Loucy (cell line): Measurements from ENCODE around the gene ALPK1.

Experiments
- H2AFZ ChIP-seq: fragments of 200-600 bp; sonication (generic); 2 replicates; pipeline ENCODE4 v1.6.0; 2016; ENCODE audit warnings: antibody characterized with exemption, mild to moderate bottlenecking, low read length, moderate library complexity
- H3F3A ChIP-seq: fragments of 200-600 bp; 2 replicates; pipeline ENCODE4 v1.6.0; 2016; ENCODE audit warnings: antibody characterized with exemption, low read depth, mild to moderate bottlenecking
- H3K27me3 ChIP-seq: fragments of 200-600 bp; sonication (generic); 2 replicates; pipeline ENCODE4 v1.6.1; 2014; ENCODE audit warnings: low read length, mild to moderate bottlenecking; ENCODE audit not compliant: insufficient read depth, poor library complexity, severe bottlenecking
- H3K36me3 ChIP-seq: fragments of 200-600 bp; sonication (generic); 2 replicates; pipeline ENCODE4 v1.6.1; 2016; ENCODE audit warnings: low read length; ENCODE audit not compliant: insufficient read depth
- H3K4me1 ChIP-seq: fragments of 200-600 bp; sonication (generic); 2 replicates; pipeline ENCODE4 v1.5.1; 2014; ENCODE audit warnings: low read length, mild to moderate bottlenecking; ENCODE audit not compliant: insufficient read depth, poor library complexity, severe bottlenecking
- H3K4me2 ChIP-seq: fragments of 200-600 bp; sonication (generic); 2 replicates; pipeline ENCODE4 v1.6.0; 2014; ENCODE audit warnings: antibody characterized with exemption, low read length, low read depth, mild to moderate bottlenecking; ENCODE audit not compliant: poor library complexity, severe bottlenecking
- H3K4me3 ChIP-seq: fragments of 200-600 bp; sonication (generic); 2 replicates; pipeline ENCODE4 v1.5.1; 2014; ENCODE audit warnings: low read length, mild to moderate bottlenecking, mixed read lengths; ENCODE audit not compliant: poor library complexity, severe bottlenecking
- H3K79me2 ChIP-seq: fragments of 200-600 bp; sonication (generic); 2 replicates; pipeline ENCODE4 v1.6.1; 2014; ENCODE audit warnings: low read length; ENCODE audit not compliant: insufficient read depth
- H3K9ac ChIP-seq: fragments of 200-600 bp; sonication (generic); 2 replicates; pipeline ENCODE4 v1.6.0; 2014; ENCODE audit warnings: mild to moderate bottlenecking, low read depth, low read length, moderate library complexity; ENCODE audit not compliant: poor library complexity, severe bottlenecking
- H3K9me2 ChIP-seq: fragments of 200-600 bp; sonication (generic); replicated peaks from 2 replicates; pipeline ENCODE4 v1.6.1; 2016; ENCODE audit warnings: low read depth, low read length, mixed read lengths
- H3K9me3 ChIP-seq: fragments of 200-600 bp; sonication (generic); 2 replicates; pipeline ENCODE4 v1.6.1; 2014; ENCODE audit warnings: mild to moderate bottlenecking, antibody characterized with exemption, low read length, low read depth; ENCODE audit not compliant: insufficient read depth
- H4K20me1 ChIP-seq: fragments of 200-600 bp; sonication (generic); 2 replicates; pipeline ENCODE4 v1.6.0; 2014; ENCODE audit warnings: antibody characterized with exemption, low read length, mild to moderate bottlenecking; ENCODE audit not compliant: insufficient read depth, poor library complexity, severe bottlenecking
- CTCF ChIP-seq: fragments of 200-600 bp; sonication (generic); conservative IDR thresholded peaks from 2 replicates; pipeline ENCODE4 v1.5.1; 2014; ENCODE audit warnings: mild to moderate bottlenecking, antibody characterized with exemption, low read length
- EZH2phosphoT487 ChIP-seq: fragments of 200-600 bp; IDR thresholded peaks from 2 replicates; pipeline ENCODE4 v1.6.1; 2018; ENCODE audit warnings: antibody characterized with exemption, mild to moderate bottlenecking, moderate library complexity, borderline replicate concordance

Gene ALPK1

GRCh38 chr4:112328734-112329130 is 31.6 kb downstream of the ALPK1 start:
- no peak overlapping the region for H2AFZ ChIP-seq
- H3F3A ChIP-seq, result no peaks in the 10 kb centered on the region
- no peak overlapping the region for H3K9ac ChIP-seq
- no peak overlapping the region for H3K4me3 ChIP-seq
- no peaks in the 10 kb centered on the region for H3K27me3 ChIP-seq
- H3K9me3 ChIP-seq, result no peaks in the 10 kb centered on the region
- no peaks in the 10 kb centered on the region for H3K9me2 ChIP-seq
- peaks cover 9% of the 10 kb centered on the region; the same call in 1 of the 2 replicates for H3K36me3 ChIP-seq
- no peaks in the 10 kb centered on the region for H4K20me1 ChIP-seq
- TF ChIP-seq EZH2phosphoT487, result no peak
- no peaks in the 10 kb centered on the region for H3K79me2 ChIP-seq
- no peaks in the 10 kb centered on the region for H3K4me1 ChIP-seq
- no peak overlapping the region for H3K4me2 ChIP-seq

DNA sequence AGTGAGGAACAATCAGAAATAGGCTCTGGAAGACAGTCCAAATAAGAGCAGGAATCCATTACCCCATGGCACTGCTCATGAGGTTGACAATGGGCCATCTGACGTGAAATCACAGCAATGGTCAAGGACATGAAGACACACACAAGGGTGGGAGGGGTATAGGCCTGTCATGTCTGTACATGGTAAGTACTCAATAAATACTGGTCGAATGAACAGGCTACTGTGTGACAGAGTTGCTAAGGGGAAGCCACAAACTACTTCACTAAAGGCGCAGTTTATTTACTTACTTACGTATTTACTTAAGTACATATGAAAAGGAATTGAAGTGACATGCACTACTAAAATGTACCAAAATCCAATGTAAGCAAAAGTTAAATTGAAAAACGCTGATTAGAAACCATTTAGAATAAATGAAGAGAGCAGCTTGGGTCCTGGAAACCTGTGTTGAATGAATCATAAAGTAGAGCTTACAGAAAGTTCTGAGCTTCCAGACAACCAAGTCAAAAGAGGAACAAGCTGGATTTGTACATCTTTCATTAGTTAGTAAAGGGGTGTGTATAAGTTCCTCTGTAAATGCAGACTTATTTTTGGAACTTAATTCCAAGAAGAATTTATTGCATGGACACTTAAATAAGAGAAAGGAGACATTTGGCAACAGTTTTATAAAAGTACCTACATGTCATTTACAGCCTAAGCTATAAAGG is 32.7 kb downstream of the ALPK1 start:
- Histone ChIP-seq H3K79me2 (no peaks in the 10 kb centered on the region), H3K4me1 (no peaks in the 10 kb centered on the region), H3K9me3 (no peaks in the 10 kb centered on the region), H3K9ac (no peak overlapping the region), H3K4me3 (no peak overlapping the region), H3K4me2 (no peak overlapping the region), H3K27me3 (no peaks in the 10 kb centered on the region), H4K20me1 (no peaks in the 10 kb centered on the region), H3K36me3 (peaks cover 9% of the 10 kb centered on the region; the same call in 1 of the 2 replicates), H3K9me2 (no peaks in the 10 kb centered on the region), H2AFZ (no peak overlapping the region), H3F3A (no peaks in the 10 kb centered on the region)
- no peak for TF ChIP-seq EZH2phosphoT487
- no peak for TF ChIP-seq CTCF

GRCh38 chr4:112330921-112331320 is 33.8 kb downstream of the ALPK1 start:
- no peak overlapping the region for H3K9ac ChIP-seq
- no peaks in the 10 kb centered on the region for H3K27me3 ChIP-seq
- H3K4me2 ChIP-seq, result no peak overlapping the region
- H3K79me2 ChIP-seq, result no peaks in the 10 kb centered on the region
- H2AFZ ChIP-seq, result no peak overlapping the region
- no peaks in the 10 kb centered on the region for H3K4me1 ChIP-seq
- no peak for TF ChIP-seq EZH2phosphoT487
- TF ChIP-seq CTCF, result no peak
- H3K9me2 ChIP-seq, result no peaks in the 10 kb centered on the region
- H3K4me3 ChIP-seq, result no peak overlapping the region
- no peaks in the 10 kb centered on the region for H4K20me1 ChIP-seq
- 0 out of 2 replicates have a peak, but pooled peaks cover 5% of the 10 kb centered on the region for H3K36me3 ChIP-seq
- H3F3A ChIP-seq, result no peaks in the 10 kb centered on the region
- no peaks in the 10 kb centered on the region for H3K9me3 ChIP-seq

DNA sequence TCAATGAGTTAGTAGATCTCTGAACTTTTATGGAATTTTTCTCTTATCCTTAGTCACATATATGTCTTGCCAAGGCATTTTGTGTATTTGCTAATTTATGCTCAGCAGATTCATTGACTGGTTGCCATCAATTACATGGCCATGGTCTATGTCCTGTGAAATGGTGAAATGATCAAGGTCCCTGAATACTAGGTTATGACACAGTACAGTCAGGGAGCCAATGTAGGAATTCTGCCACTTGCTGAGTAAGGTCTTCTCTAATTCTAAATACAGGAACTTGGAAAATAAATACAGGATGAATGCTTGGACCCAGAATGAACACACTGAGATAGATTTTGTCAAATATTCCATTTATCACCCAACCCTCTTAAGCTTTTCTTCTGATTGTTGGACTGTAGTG is 35.2 kb downstream of the ALPK1 start:
- TF ChIP-seq CTCF, result no peak
- no peak for TF ChIP-seq EZH2phosphoT487
- Histone ChIP-seq H4K20me1 (no peaks in the 10 kb centered on the region), H3K36me3 (no peaks in the 10 kb centered on the region), H3K79me2 (no peaks in the 10 kb centered on the region), H3F3A (no peaks in the 10 kb centered on the region), H3K4me2 (no peak overlapping the region), H3K9ac (no peak overlapping the region), H2AFZ (no peak overlapping the region), H3K27me3 (no peaks in the 10 kb centered on the region), H3K4me1 (no peaks in the 10 kb centered on the region), H3K4me3 (no peak overlapping the region), H3K9me2 (no peaks in the 10 kb centered on the region), H3K9me3 (no peaks in the 10 kb centered on the region)
